ENCODE measurements around the gene ENO1. TPM values are rescaled to one million over a fixed set of nuclear protein-coding genes. Genes with fewer than 3 reads are reported as not detected.

ENO1 gene
- total and polyA plus RNA-seq, 4 donors = 270 to 499 (median 380) TPM

DNA sequence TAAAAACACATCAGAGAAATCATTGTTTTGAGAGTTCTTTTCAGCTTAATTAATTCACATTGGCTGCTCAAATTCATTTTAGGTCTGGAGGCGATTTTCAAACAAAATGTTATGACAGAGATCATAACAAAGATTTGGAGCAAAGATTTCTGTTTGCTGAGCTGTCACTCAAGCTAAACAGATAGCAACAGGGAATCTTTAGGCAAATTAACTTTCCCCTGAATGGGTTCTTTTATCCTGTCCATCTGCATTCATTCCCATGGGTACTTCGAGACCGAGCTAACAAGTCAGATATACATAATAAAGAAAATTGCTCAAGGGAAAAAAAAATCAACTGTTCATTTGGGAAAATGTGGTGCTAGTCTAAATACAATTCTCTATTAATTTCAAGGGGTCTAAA, 37.0 kb upstream of the ENO1 start:
- no peak overlapping the region for H3K4me3 ChIP-seq (ENCODE audit: low read depth in 1 of 3, low read length in 3 of 3)
- H3K27me3 ChIP-seq (ENCODE audit: control insufficient read depth in 4 of 4, insufficient read depth in 4 of 4, low read length in 3 of 4) = no peaks in the 10 kb centered on the region
- H3K9me3 ChIP-seq (ENCODE audit: control insufficient read depth in 4 of 4, low read length in 3 of 4) = no peaks in the 10 kb centered on the region
- TF ChIP-seq RXRA (IDR thresholded peaks at IDR 0.05) (no peak), NR2F2 (IDR thresholded peaks at IDR 0.05) (no peak), SP1 (IDR thresholded peaks at IDR 0.05) (no peak), JUND (IDR thresholded peaks at IDR 0.05) (no peak), FOXA1 (IDR thresholded peaks at IDR 0.05) (no peak)
- TF ChIP-seq, protein P1, sequence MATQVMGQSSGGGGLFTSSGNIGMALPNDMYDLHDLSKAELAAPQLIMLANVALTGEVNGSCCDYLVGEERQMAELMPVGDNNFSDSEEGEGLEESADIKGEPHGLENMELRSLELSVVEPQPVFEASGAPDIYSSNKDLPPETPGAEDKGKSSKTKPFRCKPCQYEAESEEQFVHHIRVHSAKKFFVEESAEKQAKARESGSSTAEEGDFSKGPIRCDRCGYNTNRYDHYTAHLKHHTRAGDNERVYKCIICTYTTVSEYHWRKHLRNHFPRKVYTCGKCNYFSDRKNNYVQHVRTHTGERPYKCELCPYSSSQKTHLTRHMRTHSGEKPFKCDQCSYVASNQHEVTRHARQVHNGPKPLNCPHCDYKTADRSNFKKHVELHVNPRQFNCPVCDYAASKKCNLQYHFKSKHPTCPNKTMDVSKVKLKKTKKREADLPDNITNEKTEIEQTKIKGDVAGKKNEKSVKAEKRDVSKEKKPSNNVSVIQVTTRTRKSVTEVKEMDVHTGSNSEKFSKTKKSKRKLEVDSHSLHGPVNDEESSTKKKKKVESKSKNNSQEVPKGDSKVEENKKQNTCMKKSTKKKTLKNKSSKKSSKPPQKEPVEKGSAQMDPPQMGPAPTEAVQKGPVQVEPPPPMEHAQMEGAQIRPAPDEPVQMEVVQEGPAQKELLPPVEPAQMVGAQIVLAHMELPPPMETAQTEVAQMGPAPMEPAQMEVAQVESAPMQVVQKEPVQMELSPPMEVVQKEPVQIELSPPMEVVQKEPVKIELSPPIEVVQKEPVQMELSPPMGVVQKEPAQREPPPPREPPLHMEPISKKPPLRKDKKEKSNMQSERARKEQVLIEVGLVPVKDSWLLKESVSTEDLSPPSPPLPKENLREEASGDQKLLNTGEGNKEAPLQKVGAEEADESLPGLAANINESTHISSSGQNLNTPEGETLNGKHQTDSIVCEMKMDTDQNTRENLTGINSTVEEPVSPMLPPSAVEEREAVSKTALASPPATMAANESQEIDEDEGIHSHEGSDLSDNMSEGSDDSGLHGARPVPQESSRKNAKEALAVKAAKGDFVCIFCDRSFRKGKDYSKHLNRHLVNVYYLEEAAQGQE (IDR thresholded peaks at IDR 0.05) = no peak
- TF ChIP-seq, protein P2, sequence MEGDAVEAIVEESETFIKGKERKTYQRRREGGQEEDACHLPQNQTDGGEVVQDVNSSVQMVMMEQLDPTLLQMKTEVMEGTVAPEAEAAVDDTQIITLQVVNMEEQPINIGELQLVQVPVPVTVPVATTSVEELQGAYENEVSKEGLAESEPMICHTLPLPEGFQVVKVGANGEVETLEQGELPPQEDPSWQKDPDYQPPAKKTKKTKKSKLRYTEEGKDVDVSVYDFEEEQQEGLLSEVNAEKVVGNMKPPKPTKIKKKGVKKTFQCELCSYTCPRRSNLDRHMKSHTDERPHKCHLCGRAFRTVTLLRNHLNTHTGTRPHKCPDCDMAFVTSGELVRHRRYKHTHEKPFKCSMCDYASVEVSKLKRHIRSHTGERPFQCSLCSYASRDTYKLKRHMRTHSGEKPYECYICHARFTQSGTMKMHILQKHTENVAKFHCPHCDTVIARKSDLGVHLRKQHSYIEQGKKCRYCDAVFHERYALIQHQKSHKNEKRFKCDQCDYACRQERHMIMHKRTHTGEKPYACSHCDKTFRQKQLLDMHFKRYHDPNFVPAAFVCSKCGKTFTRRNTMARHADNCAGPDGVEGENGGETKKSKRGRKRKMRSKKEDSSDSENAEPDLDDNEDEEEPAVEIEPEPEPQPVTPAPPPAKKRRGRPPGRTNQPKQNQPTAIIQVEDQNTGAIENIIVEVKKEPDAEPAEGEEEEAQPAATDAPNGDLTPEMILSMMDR (IDR thresholded peaks at IDR 0.05; ENCODE audit: low read depth, low read length, missing input control) = no peak
- no peak overlapping the region for H3K9ac ChIP-seq (ENCODE audit: low read depth in 1 of 2, low read length in 2 of 2)
- H3K27ac ChIP-seq (ENCODE audit: low read depth in 1 of 2, low read length in 2 of 2) = no peak overlapping the region
- no peaks in the 10 kb centered on the region for H3K4me1 ChIP-seq (ENCODE audit: control insufficient read depth in 4 of 4, insufficient read depth in 4 of 4, low read length in 3 of 4)
- no peak for DNase-seq (ENCODE audit: low spot score)
- H3K36me3 ChIP-seq (ENCODE audit: control insufficient read depth in 4 of 4, insufficient read depth in 3 of 4, low read depth in 1 of 4, low read length in 3 of 4) = no peaks in the 10 kb centered on the region
- WGBS = 53% methylated on average over 3 of the region's 3 CpGs

DNA sequence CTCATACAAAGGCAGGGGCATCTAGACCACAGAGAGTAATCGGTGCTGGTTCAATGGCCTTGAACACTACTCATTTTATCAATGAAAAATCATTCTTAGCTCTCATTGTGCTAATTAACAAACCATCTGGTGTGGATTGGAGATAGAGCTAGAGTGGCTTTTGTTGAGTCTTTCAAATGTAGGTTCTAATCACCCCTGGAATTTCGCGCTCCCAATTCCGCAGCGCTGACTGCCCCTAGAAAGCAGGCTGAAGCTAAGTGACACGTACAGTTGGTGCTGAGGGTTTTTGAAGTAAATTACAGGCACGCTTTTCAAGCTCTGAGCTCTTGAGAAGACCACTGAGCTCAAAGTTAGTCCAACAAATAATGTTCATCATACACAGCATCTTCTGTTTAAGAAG, 36.0 kb upstream of the ENO1 start:
- 91% methylated on average over 7 of the region's 7 CpGs for WGBS

More for the DNA sequence above, 36.0 kb upstream of the ENO1 start:
- Histone ChIP-seq H3K27ac (ENCODE audit: low read depth in 1 of 2, low read length in 2 of 2) (no peak overlapping the region), H3K9ac (ENCODE audit: low read depth in 1 of 2, low read length in 2 of 2) (no peak overlapping the region), H3K9me3 (ENCODE audit: control insufficient read depth in 4 of 4, low read length in 3 of 4) (no peaks in the 10 kb centered on the region), H3K4me3 (ENCODE audit: low read depth in 1 of 3, low read length in 3 of 3) (no peak overlapping the region), H3K36me3 (ENCODE audit: control insufficient read depth in 4 of 4, insufficient read depth in 3 of 4, low read depth in 1 of 4, low read length in 3 of 4) (no peaks in the 10 kb centered on the region), H3K27me3 (ENCODE audit: control insufficient read depth in 4 of 4, insufficient read depth in 4 of 4, low read length in 3 of 4) (no peaks in the 10 kb centered on the region), H3K4me1 (ENCODE audit: control insufficient read depth in 4 of 4, insufficient read depth in 4 of 4, low read length in 3 of 4) (no peaks in the 10 kb centered on the region)
- TF ChIP-seq, protein P1 (IDR thresholded peaks at IDR 0.05) = no peak
- TF ChIP-seq, protein P3, sequence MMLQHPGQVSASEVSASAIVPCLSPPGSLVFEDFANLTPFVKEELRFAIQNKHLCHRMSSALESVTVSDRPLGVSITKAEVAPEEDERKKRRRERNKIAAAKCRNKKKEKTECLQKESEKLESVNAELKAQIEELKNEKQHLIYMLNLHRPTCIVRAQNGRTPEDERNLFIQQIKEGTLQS (IDR thresholded peaks at IDR 0.05) = no peak
- TF ChIP-seq FOXA2 (IDR thresholded peaks at IDR 0.05) = no peak
- TF ChIP-seq SP1 (IDR thresholded peaks at IDR 0.05) = no peak
- no peak for TF ChIP-seq YY1 (IDR thresholded peaks at IDR 0.05)
- no peak for TF ChIP-seq FOXA1 (IDR thresholded peaks at IDR 0.05)
- DNase-seq (ENCODE audit: low spot score) = no peak
